HCT116 (cell line): ENCODE measurements around the gene WDR82.

ENCODE experiments used
- CEBPB ChIP-seq: IDR thresholded peaks from 2 replicates; pipeline ENCODE4 v1.6.1; 2012; ENCODE audit warnings: low read depth
- EGR1 ChIP-seq: IDR thresholded peaks from 2 replicates; pipeline ENCODE4 v1.6.1; 2012; ENCODE audit warnings: low read depth
- ELF1 ChIP-seq: IDR thresholded peaks from 2 replicates; pipeline ENCODE4 v1.6.1; 2012; ENCODE audit warnings: low read depth, borderline replicate concordance
- EZH2 ChIP-seq: fragments of 200-600 bp; sonication (generic); IDR thresholded peaks from 2 replicates; pipeline ENCODE4 v1.6.1; 2017; ENCODE audit warnings: antibody characterized with exemption, mixed run types
- EZH2phosphoT487 ChIP-seq: fragments of 200-600 bp; IDR thresholded peaks from 2 replicates; pipeline ENCODE4 v1.6.1; 2018; ENCODE audit warnings: antibody characterized with exemption, borderline replicate concordance
- POLR2A ChIP-seq: IDR thresholded peaks from 2 replicates; pipeline ENCODE4 v1.7.0; 2011; ENCODE audit warnings: borderline replicate concordance; ENCODE audit not compliant: insufficient read depth, insufficient read length; ENCODE audit errors: extremely low read depth
- POLR2AphosphoS5 ChIP-seq: IDR thresholded peaks from 2 replicates; pipeline ENCODE4 v1.6.1; 2011; ENCODE audit warnings: mild to moderate bottlenecking, low read depth, low read length, moderate library complexity
- RAD21 ChIP-seq: IDR thresholded peaks from 2 replicates; pipeline ENCODE4 v1.6.1; 2012; ENCODE audit warnings: low read depth, mild to moderate bottlenecking
- TCF7L2 ChIP-seq: IDR thresholded peaks from 2 replicates; pipeline ENCODE4 v1.7.0; 2011; ENCODE audit warnings: borderline replicate concordance, inconsistent platforms; ENCODE audit not compliant: insufficient read depth, insufficient read length; ENCODE audit errors: extremely low read depth
- YY1 ChIP-seq: IDR thresholded peaks from 2 replicates; pipeline ENCODE4 v1.6.1; 2011; ENCODE audit warnings: low read length, low read depth, moderate library complexity, mild to moderate bottlenecking; ENCODE audit not compliant: insufficient replicate concordance; ENCODE audit errors: extremely low read depth
- TF ChIP-seq, protein P1 (sequence below), 3 experiments: fragments of 200-600 bp in 1 of 3; sonication (generic) in 1 of 3; IDR thresholded peaks in 2 of 3; conservative IDR thresholded peaks in 1 of 3; 2 replicates each; pipeline ENCODE4 v1.5.1; 2012 to 2017; ENCODE audit warnings: low read depth in 2 of 3, low read length in 2 of 3, antibody characterized with exemption in 1 of 3, borderline replicate concordance in 1 of 3, control low read depth in 1 of 3, mild to moderate bottlenecking in 1 of 3, mixed read lengths in 1 of 3, mixed run types in 1 of 3, moderate library complexity in 1 of 3; ENCODE audit not compliant: insufficient read depth in 1 of 3
- TF ChIP-seq, protein P2 (sequence below): IDR thresholded peaks from 2 replicates; pipeline ENCODE4 v1.6.1; 2011; ENCODE audit warnings: mild to moderate bottlenecking, low read length, moderate library complexity; ENCODE audit not compliant: insufficient replicate concordance; ENCODE audit errors: extremely low read depth
- TF ChIP-seq, protein P3 (sequence below): IDR thresholded peaks from 2 replicates; pipeline ENCODE4 v1.6.1; 2012; ENCODE audit warnings: low read depth
- TF ChIP-seq, protein P4 (sequence below): IDR thresholded peaks from 2 replicates; pipeline ENCODE4 v1.6.1; 2012

DNA sequence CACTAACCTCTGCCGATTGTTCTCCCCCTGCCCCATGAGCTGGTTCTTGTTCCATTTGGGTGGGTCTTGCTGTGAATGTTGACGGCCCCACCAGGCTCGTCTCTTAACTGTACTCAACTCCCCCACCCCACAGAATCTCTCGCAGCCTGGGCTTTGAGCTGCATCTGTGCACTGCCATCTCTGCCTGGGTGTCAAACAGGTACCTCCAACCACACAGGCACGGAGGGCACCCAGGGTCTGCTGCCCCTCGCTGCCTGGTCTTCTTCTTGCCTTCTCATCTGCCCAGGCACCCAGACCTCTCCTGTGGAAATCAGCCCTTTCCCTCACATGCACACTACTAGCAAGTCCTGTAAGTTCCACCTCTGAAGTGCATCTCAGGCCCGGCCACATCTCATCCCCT, 63.1 kb downstream of the WDR82 start:
- TF ChIP-seq POLR2AphosphoS5 = no peak
- TF ChIP-seq, protein P1, sequence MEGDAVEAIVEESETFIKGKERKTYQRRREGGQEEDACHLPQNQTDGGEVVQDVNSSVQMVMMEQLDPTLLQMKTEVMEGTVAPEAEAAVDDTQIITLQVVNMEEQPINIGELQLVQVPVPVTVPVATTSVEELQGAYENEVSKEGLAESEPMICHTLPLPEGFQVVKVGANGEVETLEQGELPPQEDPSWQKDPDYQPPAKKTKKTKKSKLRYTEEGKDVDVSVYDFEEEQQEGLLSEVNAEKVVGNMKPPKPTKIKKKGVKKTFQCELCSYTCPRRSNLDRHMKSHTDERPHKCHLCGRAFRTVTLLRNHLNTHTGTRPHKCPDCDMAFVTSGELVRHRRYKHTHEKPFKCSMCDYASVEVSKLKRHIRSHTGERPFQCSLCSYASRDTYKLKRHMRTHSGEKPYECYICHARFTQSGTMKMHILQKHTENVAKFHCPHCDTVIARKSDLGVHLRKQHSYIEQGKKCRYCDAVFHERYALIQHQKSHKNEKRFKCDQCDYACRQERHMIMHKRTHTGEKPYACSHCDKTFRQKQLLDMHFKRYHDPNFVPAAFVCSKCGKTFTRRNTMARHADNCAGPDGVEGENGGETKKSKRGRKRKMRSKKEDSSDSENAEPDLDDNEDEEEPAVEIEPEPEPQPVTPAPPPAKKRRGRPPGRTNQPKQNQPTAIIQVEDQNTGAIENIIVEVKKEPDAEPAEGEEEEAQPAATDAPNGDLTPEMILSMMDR (IDR thresholded peaks at IDR 0.05 in 2 of 3, conservative IDR thresholded peaks at IDR 0.05 in 1 of 3; ENCODE audit: borderline replicate concordance in 1 of 3, insufficient read depth in 1 of 3, low read depth in 2 of 3, low read length in 2 of 3) = no peak
- TF ChIP-seq TCF7L2 = no peak
- no peak for TF ChIP-seq RAD21
- TF ChIP-seq, protein P2, sequence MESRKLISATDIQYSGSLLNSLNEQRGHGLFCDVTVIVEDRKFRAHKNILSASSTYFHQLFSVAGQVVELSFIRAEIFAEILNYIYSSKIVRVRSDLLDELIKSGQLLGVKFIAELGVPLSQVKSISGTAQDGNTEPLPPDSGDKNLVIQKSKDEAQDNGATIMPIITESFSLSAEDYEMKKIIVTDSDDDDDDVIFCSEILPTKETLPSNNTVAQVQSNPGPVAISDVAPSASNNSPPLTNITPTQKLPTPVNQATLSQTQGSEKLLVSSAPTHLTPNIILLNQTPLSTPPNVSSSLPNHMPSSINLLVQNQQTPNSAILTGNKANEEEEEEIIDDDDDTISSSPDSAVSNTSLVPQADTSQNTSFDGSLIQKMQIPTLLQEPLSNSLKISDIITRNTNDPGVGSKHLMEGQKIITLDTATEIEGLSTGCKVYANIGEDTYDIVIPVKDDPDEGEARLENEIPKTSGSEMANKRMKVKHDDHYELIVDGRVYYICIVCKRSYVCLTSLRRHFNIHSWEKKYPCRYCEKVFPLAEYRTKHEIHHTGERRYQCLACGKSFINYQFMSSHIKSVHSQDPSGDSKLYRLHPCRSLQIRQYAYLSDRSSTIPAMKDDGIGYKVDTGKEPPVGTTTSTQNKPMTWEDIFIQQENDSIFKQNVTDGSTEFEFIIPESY = no peak
- no peak for TF ChIP-seq POLR2A
- no peak for TF ChIP-seq EZH2phosphoT487
- no peak for TF ChIP-seq CEBPB
- TF ChIP-seq, protein P3, sequence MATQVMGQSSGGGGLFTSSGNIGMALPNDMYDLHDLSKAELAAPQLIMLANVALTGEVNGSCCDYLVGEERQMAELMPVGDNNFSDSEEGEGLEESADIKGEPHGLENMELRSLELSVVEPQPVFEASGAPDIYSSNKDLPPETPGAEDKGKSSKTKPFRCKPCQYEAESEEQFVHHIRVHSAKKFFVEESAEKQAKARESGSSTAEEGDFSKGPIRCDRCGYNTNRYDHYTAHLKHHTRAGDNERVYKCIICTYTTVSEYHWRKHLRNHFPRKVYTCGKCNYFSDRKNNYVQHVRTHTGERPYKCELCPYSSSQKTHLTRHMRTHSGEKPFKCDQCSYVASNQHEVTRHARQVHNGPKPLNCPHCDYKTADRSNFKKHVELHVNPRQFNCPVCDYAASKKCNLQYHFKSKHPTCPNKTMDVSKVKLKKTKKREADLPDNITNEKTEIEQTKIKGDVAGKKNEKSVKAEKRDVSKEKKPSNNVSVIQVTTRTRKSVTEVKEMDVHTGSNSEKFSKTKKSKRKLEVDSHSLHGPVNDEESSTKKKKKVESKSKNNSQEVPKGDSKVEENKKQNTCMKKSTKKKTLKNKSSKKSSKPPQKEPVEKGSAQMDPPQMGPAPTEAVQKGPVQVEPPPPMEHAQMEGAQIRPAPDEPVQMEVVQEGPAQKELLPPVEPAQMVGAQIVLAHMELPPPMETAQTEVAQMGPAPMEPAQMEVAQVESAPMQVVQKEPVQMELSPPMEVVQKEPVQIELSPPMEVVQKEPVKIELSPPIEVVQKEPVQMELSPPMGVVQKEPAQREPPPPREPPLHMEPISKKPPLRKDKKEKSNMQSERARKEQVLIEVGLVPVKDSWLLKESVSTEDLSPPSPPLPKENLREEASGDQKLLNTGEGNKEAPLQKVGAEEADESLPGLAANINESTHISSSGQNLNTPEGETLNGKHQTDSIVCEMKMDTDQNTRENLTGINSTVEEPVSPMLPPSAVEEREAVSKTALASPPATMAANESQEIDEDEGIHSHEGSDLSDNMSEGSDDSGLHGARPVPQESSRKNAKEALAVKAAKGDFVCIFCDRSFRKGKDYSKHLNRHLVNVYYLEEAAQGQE = no peak
- TF ChIP-seq, protein P4, sequence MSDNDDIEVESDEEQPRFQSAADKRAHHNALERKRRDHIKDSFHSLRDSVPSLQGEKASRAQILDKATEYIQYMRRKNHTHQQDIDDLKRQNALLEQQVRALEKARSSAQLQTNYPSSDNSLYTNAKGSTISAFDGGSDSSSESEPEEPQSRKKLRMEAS = no peak
- no peak for TF ChIP-seq EGR1
- no peak for TF ChIP-seq ELF1
- TF ChIP-seq EZH2 = no peak
- no peak for TF ChIP-seq YY1
